Activated CD4-positive, alpha-beta memory T cell treated with anti-CD3 and anti-CD28 coated beads for 36 hours (primary cell): ENCODE results near the gene DEGS2. TPM values are rescaled to one million over a fixed set of nuclear protein-coding genes. Genes with fewer than 3 reads are reported as not detected.

Source experiments
- CTCF ChIA-PET: fragments of 350-600 bp; sonication (Branson Sonifier 250); formaldehyde crosslinking; loops from one replicate; lab custom pipeline; 2021; ENCODE audit warnings: antibody characterized with exemption, inconsistent platforms; lab: Charles Lee
- POLR2A ChIA-PET: fragments of 350-600 bp; sonication (Branson Sonifier 250); formaldehyde crosslinking; loops from one replicate; lab custom pipeline; 2021; ENCODE audit warnings: antibody characterized with exemption; lab: Charles Lee
- DNase-seq: peaks from one replicate; pipeline ENCODE4 v3.0.0-alpha.2; 2020
- H3K27ac Mint-ChIP-seq: one replicate; pipeline ENCODE4 v1.8.0; 2021; ENCODE audit warnings: mixed read lengths
- H3K27me3 Mint-ChIP-seq: one replicate; pipeline ENCODE4 v1.8.0; 2021; ENCODE audit warnings: mixed read lengths
- H3K36me3 Mint-ChIP-seq: one replicate; pipeline ENCODE4 v1.8.0; 2021; ENCODE audit warnings: mixed read lengths
- H3K4me1 Mint-ChIP-seq: one replicate; pipeline ENCODE4 v1.8.0; 2021; ENCODE audit warnings: low read depth, mixed read lengths
- H3K4me3 Mint-ChIP-seq: one replicate; pipeline ENCODE4 v1.8.0; 2021; ENCODE audit warnings: mild to moderate bottlenecking, mixed read lengths
- H3K9me3 Mint-ChIP-seq: one replicate; pipeline ENCODE4 v1.8.0; 2021; ENCODE audit warnings: mixed read lengths
- intact Hi-C: fragments of 100-400 bp; cut with micrococcal nuclease; formaldehyde crosslinking; loops from one replicate; pipeline ENCODE4 v1.15.1; 2023
- total RNA-seq, 2 experiments: library from RNA; stranded (reverse); gene quantifications; one replicate each; pipeline ENCODE4 v1.2.3, GENCODE V29; 2021

DEGS2 gene
- total RNA-seq, 2 experiments from 2014 or later: 1.1 to 1.3 TPM

DNA sequence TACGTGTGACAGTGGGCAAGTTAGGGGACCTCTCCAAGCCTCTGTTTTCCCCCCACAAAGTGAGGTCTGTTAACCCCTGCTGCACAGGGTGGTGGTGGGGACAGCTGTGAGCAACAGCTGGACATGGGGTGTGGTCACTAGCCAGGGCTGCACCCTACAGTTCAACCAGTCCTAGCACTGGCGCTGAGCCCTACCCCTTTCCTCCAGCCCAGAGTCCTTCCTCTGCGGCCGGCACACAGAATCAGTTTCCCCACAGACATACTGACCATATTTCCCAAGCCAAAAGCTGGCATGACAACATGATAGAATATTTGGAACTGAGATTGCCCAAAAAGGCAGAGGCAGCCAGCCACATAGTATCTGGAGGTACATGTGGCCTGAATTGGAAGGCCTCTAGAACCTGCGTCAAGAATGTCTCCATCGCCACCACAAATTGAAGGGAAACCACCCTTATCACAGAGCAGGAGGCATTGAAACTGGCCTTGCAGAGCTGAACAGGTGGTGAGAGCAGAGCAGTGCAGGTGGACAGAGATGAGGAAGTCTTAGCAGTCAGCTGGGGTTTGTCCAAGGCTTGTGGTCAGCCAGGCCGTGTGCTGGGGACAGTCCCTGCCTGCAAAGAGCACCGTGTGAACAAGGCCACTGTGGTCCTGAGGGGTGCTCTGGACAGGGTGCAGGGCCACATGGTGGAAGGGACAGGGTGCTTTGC lies 21.2 kb downstream of the DEGS2 start:
- ChIA-PET CTCF (interaction anchor here (0.7 kb wide), 1 partner anchor 12 kb away, joined by 3 read pairs; no protein-coding TSS in a partner anchor), POLR2A (no interaction called here)
- no peak for DNase-seq
- H3K4me1 Mint-ChIP-seq: no peaks in the 10 kb centered on the region
- H3K4me3 Mint-ChIP-seq: no peak overlapping the region
- no peaks in the 10 kb centered on the region for H3K27me3 Mint-ChIP-seq
- H3K9me3 Mint-ChIP-seq: no peaks in the 10 kb centered on the region
- H3K36me3 Mint-ChIP-seq: peaks cover 31% of the 10 kb centered on the region
- H3K27ac Mint-ChIP-seq: no peak overlapping the region
- intact Hi-C loops: no loop called here

DNA sequence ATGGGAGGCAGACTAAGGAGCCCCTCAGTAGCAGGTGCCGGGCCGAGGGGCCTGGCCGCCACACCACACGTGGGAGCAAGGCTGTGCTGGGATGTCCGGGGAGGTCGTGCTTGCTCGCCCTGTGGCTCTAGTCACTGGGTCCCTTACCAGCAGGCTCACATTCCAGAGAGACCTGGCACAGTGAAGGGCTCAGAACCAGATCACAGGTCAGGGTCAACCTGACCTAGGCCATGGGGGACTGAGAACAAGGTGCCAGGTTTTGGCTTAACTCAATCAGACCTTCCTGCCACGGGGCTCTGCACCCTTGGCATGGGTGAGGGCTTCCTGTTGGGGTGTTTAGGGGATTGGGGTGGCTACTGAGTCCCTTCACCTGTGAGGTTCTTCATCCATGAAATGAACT lies 22.3 kb downstream of the DEGS2 start:
- H3K27ac Mint-ChIP-seq: peak overlapping the region; percentile 49
- ChIA-PET POLR2A (no interaction called here), CTCF (no interaction called here)
- no peak for DNase-seq
- H3K36me3 Mint-ChIP-seq: peaks cover 34% of the 10 kb centered on the region
- H3K4me3 Mint-ChIP-seq: no peak overlapping the region
- H3K27me3 Mint-ChIP-seq: no peaks in the 10 kb centered on the region
- H3K9me3 Mint-ChIP-seq: no peaks in the 10 kb centered on the region
- intact Hi-C loops: no loop called here
- no peaks in the 10 kb centered on the region for H3K4me1 Mint-ChIP-seq

DNA sequence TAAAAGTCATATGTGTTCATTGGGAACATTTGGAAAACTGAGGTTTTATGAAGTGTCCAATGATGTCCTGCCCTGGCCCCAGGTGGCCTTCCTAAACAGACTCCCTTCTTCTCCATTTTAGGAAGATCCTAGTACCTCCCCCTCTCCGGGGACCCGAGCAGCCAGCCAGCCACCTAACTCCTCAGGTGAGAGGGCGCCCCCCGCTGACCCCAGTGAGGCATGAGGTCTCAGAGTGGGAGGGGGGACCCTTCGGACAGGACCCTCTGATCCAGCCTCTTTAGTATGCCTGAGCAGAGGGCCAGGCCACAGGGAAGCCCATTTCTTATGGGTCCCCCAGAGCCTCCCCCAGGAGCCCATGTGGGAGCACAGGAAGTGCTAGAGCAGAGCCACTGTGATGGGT lies 23.7 kb downstream of the DEGS2 start:
- Mint-ChIP-seq H3K9me3 (no peaks in the 10 kb centered on the region), H3K4me3 (no peak overlapping the region), H3K27me3 (no peaks in the 10 kb centered on the region), H3K36me3 (peaks cover 35% of the 10 kb centered on the region), H3K4me1 (peaks cover 3% of the 10 kb centered on the region), H3K27ac (no peak overlapping the region)
- no peak for DNase-seq
- POLR2A ChIA-PET: no interaction called here
- intact Hi-C loops: no loop called here
- CTCF ChIA-PET: no interaction called here

DNA sequence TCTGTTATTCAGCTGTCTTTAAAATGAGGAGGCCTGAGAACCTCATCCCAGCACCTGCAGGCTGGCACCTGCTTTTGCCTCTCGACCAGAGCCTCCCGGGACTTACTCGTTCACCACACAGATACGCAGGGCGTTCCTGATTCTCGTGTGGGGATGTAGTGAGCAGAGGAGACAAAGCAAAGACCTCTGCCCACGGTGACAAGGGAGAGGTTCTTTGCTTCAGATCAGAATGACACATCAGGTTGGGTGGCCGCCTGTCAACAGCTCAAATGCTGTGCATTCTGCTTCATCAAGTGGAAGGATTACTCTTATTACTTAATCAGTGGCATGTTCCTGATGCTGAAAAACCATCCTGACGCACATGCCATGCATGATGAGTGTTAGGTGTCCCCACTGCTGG lies 24.4 kb downstream of the DEGS2 start:
- H3K27me3 Mint-ChIP-seq: no peaks in the 10 kb centered on the region
- intact Hi-C loops: no loop called here
- H3K27ac Mint-ChIP-seq: no peak overlapping the region
- CTCF ChIA-PET: interaction anchor here (2.1 kb wide), 1 partner anchor 20 kb away, joined by 5 read pairs; no protein-coding TSS in a partner anchor
- no peak overlapping the region for H3K4me3 Mint-ChIP-seq
- POLR2A ChIA-PET: no interaction called here
- H3K9me3 Mint-ChIP-seq: no peaks in the 10 kb centered on the region
- DNase-seq: no peak
- H3K36me3 Mint-ChIP-seq: peaks cover 37% of the 10 kb centered on the region
- peaks cover 4% of the 10 kb centered on the region for H3K4me1 Mint-ChIP-seq

DNA sequence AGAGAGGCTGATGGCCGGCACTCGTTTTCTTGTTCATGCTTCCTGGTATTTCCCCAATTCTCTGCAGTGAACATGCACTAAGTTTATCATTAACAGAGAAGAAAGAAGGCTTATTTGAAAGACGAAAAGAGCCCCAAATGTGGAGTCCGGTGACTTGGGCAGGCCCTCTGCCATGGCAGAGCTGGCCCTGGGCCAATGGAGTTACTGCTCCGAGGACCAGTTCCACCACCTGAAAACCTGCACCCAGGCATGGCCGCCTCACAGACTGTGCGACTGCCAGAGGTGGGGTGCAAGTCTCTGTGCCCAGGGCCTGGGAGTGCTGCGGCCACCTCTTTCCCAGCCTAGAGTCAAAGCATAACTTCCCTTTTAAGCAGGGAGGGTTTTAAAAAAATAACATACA lies 24.9 kb downstream of the DEGS2 start:
- no peak for DNase-seq
- H3K9me3 Mint-ChIP-seq: no peaks in the 10 kb centered on the region
- intact Hi-C loops: no loop called here
- H3K4me1 Mint-ChIP-seq: peaks cover 4% of the 10 kb centered on the region
- no peak overlapping the region for H3K4me3 Mint-ChIP-seq
- no peak overlapping the region for H3K27ac Mint-ChIP-seq
- ChIA-PET POLR2A (no interaction called here), CTCF (interaction anchor here (2.1 kb wide), 1 partner anchor 20 kb away, joined by 5 read pairs; no protein-coding TSS in a partner anchor)
- H3K36me3 Mint-ChIP-seq: peaks cover 39% of the 10 kb centered on the region
- H3K27me3 Mint-ChIP-seq: no peaks in the 10 kb centered on the region

DNA sequence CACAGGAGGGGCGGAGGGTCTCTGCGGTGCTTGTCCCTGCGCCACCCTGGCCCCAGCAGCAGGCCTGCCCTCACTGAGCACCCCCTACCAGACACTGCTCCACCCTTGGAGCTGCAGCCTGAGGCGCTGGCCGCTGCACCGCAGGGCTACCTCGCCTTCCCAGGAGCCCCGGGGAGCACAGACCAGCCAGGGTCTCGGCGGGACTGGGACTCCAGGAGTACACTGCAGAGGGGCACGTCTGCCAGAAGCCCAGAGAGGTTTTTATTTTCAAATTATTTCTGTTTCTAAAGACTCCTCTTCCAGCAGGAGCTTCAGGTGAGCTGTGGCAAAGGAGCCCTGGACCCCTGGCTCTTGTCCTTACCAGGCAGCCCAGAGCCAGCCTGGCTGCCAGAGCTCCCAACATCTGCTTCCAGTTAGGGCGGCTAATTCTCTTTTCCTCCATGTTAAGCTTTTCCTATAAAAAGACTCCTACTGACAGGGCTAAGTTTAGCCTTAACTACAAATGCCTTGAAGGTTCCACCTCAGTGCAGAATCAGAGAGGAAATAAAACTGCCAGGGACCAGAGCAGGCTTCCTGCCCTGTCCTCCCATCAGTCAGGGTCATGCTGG lies 26.4 kb downstream of the DEGS2 start:
- DNase-seq: no peak

DNA sequence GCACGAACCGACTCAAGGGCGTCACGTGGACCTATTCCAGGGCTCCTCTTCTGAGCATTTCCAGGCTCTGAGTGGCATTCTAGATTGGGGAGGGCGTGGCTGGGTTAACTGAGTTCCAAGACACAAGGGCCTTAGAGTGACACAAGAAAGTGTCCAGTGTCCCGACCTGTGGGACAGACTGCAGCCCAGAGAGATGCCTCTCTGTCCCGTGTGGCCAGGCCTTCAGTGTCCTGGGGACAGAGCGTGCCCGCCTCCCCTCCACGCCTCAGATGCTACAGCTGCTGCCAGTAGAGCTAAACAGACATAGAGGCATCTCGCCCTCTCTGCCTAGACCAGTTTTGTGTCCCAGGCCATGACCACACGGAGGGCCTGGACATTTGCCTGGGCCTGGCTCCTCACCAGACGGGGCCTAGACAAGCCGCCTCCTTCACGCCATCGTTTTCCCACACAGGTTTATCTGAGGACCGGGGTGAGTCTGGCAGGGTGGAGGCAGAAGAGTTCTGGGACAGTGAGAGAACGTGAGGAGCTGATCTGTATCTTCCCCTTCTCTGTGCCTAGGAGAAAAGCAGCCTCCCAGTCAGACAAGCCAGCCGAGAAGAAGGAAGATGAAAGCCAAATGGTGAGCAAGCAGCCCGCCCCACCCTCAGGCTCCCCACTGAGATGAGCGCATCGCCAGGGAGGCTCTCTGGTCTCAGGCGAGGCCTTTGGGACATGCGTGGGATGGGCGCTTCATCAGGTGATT lies 27.1 kb downstream of the DEGS2 start:
- intact Hi-C loops: no loop called here
- H3K27me3 Mint-ChIP-seq: no peaks in the 10 kb centered on the region
- ChIA-PET CTCF (interaction anchor here (1.0 to 2.4 kb wide), 3 partner anchors 10 to 149 kb away, joined by 3 to 7 read pairs (median 3); no protein-coding TSS in a partner anchor), POLR2A (no interaction called here)
- no peaks in the 10 kb centered on the region for H3K9me3 Mint-ChIP-seq
- H3K4me3 Mint-ChIP-seq: no peak overlapping the region
- peaks cover 31% of the 10 kb centered on the region for H3K36me3 Mint-ChIP-seq
- no peak overlapping the region for H3K27ac Mint-ChIP-seq
- peaks cover 4% of the 10 kb centered on the region for H3K4me1 Mint-ChIP-seq
- DNase-seq: no peak

More for the DNA sequence above, 26.4 kb downstream of the DEGS2 start:
- Mint-ChIP-seq H3K27ac (peak overlapping the region; percentile 42), H3K4me3 (no peak overlapping the region), H3K27me3 (no peaks in the 10 kb centered on the region), H3K4me1 (peaks cover 4% of the 10 kb centered on the region), H3K36me3 (peaks cover 31% of the 10 kb centered on the region), H3K9me3 (no peaks in the 10 kb centered on the region)
- ChIA-PET POLR2A (no interaction called here), CTCF (interaction anchor here (0.8 to 2.4 kb wide), 3 partner anchors 22 to 60 kb away, joined by 3 to 7 read pairs (median 5); no protein-coding TSS in a partner anchor)
- intact Hi-C loops: no loop called here

DNA sequence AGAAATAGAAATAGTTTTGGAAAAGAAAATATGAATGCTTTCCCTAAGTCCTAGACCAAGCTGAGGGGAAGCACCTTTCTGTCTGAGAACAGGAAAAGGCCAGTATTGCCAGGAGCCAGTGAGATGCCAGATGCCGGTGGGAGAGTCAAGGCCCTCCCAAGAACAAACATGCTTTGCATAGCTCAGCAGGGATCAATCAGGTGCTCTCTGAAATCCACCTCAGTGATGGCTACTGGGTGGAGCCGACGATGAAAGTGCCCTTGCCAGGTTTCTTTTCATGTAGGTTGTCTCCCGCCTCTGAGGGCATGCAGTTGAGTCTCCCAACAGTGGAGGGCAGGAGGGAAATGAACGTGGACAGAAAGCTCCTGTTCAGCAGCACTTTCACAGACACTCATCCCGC lies 28.3 kb downstream of the DEGS2 start:
- POLR2A ChIA-PET: no interaction called here
- CTCF ChIA-PET: interaction anchor here (1.0 to 2.4 kb wide), 3 partner anchors 11 to 148 kb away, joined by 3 to 7 read pairs (median 3); no protein-coding TSS in a partner anchor

DNA sequence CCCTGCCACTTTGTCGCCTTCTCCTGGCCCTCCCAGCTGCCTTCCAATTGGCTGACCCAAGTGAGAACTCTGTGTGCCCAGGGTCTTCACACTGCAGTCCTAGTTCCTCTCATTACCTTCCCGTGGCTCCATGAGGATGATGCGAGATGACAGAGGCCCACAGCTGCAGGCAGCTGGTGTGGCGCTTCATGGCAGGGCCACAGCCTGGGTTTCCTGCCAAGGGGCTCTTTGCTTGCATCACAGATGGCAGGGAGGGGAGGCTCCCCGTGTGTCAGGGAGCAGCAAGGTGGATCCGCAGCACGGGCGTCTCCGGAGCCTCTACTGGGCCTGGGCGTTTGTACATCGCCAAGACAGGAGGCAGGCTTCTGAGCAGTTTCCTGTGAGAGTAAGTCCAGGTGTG lies 28.9 kb downstream of the DEGS2 start:
- no peaks in the 10 kb centered on the region for H3K27me3 Mint-ChIP-seq
- peaks cover 4% of the 10 kb centered on the region for H3K4me1 Mint-ChIP-seq
- ChIA-PET POLR2A (no interaction called here), CTCF (interaction anchor here (2.4 kb wide), 1 partner anchor 62 kb away, joined by 7 read pairs; no protein-coding TSS in a partner anchor)
- DNase-seq: no peak
- H3K9me3 Mint-ChIP-seq: no peaks in the 10 kb centered on the region
- no peak overlapping the region for H3K4me3 Mint-ChIP-seq
- intact Hi-C loops: no loop called here
- peak overlapping the region; percentile 63 for H3K27ac Mint-ChIP-seq
- peaks cover 29% of the 10 kb centered on the region for H3K36me3 Mint-ChIP-seq

More for the DNA sequence above, 28.3 kb downstream of the DEGS2 start:
- H3K27me3 Mint-ChIP-seq: no peaks in the 10 kb centered on the region
- DNase-seq: no peak
- peak overlapping the region; percentile 63 for H3K27ac Mint-ChIP-seq
- H3K4me1 Mint-ChIP-seq: peaks cover 4% of the 10 kb centered on the region
- no peaks in the 10 kb centered on the region for H3K9me3 Mint-ChIP-seq
- H3K4me3 Mint-ChIP-seq: no peak overlapping the region
- peaks cover 29% of the 10 kb centered on the region for H3K36me3 Mint-ChIP-seq
- intact Hi-C loops: no loop called here

DNA sequence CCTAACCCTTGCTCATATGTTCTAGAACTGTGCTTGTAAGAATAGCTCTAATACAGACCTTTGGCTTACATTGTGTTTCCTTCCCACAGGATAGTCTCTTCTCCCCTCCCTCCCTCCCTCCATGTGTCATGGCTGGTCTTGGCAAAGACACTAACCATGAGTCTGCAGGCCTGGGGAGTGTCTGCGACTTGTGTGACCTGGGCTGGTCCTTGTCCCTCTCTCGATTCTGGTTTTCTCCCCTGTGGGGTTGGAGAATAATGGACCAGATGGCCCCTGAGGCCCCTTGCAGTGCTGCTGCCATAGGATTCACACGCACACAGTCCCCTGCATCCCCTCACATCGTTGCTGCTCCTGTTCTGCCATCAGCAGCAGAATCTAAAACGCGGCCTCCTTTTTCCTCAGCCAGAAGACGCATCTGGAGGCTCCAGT lies 30.3 kb downstream of the DEGS2 start:
- no peak for DNase-seq
- Mint-ChIP-seq H3K4me1 (peaks cover 4% of the 10 kb centered on the region), H3K4me3 (no peak overlapping the region), H3K27me3 (no peaks in the 10 kb centered on the region), H3K27ac (no peak overlapping the region), H3K36me3 (peaks cover 36% of the 10 kb centered on the region), H3K9me3 (no peaks in the 10 kb centered on the region)
- POLR2A ChIA-PET: no interaction called here
- CTCF ChIA-PET: interaction anchor here (1.6 kb wide), 1 partner anchor 26 kb away, joined by 3 read pairs; no protein-coding TSS in a partner anchor
- intact Hi-C loops: no loop called here

DNA sequence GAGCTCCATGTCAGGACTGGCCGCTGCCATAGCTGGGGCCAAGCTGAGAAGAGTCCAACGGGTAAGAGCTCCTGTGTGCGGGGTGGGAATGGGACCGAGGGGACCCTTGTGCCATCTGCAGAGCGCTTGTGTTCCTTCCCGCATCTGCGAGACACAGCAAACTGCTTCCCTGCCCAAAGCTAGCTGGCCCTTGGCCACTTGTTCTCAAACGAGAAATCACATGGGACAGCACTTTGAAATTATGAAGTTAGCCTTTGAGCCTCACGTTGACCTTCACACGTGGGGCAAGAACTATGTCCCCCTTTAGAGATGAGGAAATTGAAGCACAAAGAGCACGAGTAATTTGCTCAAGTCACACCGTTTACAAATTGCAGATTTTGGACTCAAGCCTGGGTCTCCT lies 30.8 kb downstream of the DEGS2 start:
- CTCF ChIA-PET: interaction anchor here (1.6 kb wide), 1 partner anchor 26 kb away, joined by 3 read pairs; no protein-coding TSS in a partner anchor
- Mint-ChIP-seq H3K27me3 (no peaks in the 10 kb centered on the region), H3K4me1 (peaks cover 4% of the 10 kb centered on the region), H3K9me3 (no peaks in the 10 kb centered on the region), H3K4me3 (no peak overlapping the region), H3K27ac (no peak overlapping the region), H3K36me3 (peaks cover 32% of the 10 kb centered on the region)
- intact Hi-C loops: no loop called here
- POLR2A ChIA-PET: no interaction called here
- no peak for DNase-seq
